Fibroblast of pulmonary artery (primary cell): ENCODE results near the gene CUX1.
"Not testable (repeated sequence)": the region's sequence is repeated elsewhere in the genome, so short reads cannot be mapped to it uniquely, and the experiment has no call there.

Source experiments
- DNase-seq: peaks from one replicate; pipeline ENCODE4 v3.0.0-alpha.2; 2010; ENCODE audit warnings: low read depth
- H3K4me3 ChIP-seq: replicated peaks from 2 replicates; pipeline ENCODE4 v1.5.1; 2011; ENCODE audit warnings: low read depth, mild to moderate bottlenecking, control low read depth, low read length, moderate library complexity
- TF ChIP-seq, protein P1 (sequence below): IDR thresholded peaks from 2 replicates; pipeline ENCODE4 v1.5.1; 2011; ENCODE audit warnings: mild to moderate bottlenecking, control low read depth, low read length, inconsistent platforms; ENCODE audit errors: missing control alignments

CUX1 gene

DNA sequence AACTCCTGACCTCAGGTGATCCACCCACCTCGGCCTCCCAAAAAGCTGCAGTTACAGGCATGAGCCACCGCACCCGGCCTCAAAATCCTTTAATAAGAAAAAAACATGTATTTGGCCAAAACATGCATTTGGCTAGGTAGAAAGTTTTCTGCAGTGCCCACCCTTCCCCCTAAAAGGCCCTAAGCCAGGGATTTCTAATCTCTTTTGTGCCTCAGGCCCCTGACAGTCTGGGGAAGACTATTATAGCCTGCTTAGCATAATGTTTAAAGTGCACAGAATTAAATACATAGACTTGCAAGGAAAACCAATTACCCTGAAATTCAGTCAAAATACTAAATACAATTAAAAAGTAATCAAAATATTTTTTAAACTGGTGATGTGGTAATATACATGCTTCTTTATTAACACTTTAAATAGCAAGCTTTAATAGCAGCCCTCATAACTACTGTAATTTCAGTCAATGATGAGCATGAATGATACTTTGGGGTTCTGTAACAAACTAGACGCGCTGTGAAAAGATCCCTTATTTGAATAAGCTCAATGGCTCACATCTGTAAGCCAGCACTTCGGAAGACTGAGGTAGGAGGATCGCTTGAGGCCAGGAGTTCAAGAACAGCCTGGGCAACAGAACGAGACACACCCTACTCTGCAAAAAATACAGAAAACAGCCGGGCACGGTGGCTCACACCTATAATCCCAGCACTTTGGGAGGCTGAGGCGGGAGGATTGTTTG lies 508.9 kb downstream of the CUX1 start:
- DNase-seq, result no peak
- TF ChIP-seq, protein P1, sequence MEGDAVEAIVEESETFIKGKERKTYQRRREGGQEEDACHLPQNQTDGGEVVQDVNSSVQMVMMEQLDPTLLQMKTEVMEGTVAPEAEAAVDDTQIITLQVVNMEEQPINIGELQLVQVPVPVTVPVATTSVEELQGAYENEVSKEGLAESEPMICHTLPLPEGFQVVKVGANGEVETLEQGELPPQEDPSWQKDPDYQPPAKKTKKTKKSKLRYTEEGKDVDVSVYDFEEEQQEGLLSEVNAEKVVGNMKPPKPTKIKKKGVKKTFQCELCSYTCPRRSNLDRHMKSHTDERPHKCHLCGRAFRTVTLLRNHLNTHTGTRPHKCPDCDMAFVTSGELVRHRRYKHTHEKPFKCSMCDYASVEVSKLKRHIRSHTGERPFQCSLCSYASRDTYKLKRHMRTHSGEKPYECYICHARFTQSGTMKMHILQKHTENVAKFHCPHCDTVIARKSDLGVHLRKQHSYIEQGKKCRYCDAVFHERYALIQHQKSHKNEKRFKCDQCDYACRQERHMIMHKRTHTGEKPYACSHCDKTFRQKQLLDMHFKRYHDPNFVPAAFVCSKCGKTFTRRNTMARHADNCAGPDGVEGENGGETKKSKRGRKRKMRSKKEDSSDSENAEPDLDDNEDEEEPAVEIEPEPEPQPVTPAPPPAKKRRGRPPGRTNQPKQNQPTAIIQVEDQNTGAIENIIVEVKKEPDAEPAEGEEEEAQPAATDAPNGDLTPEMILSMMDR, result no peak
- H3K4me3 ChIP-seq, result no peak overlapping the region

DNA sequence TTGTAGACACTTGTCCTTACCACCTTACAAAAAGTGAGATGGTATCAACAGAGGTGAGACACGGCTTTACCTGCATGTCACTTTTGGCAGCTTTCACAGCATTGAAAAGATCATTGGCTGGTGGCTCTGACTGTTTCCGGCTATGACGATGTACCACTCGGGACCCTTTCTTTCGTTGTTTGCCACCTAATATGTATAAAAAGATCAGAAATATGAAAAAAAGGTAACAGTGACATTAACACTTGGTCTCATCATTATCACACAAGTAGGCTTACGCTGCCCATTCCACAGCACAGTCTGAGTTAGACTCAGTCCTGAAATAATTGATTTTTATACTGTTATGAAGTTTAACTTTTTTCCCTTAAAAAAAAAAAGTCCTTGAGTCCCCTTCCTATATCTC lies 509.8 kb downstream of the CUX1 start:
- not testable (repeated sequence) for DNase-seq, H3K4me3 ChIP-seq

GRCh38 chr7:102328863-102329262 lies 511.4 kb downstream of the CUX1 start:
- not testable (repeated sequence) for DNase-seq

DNA sequence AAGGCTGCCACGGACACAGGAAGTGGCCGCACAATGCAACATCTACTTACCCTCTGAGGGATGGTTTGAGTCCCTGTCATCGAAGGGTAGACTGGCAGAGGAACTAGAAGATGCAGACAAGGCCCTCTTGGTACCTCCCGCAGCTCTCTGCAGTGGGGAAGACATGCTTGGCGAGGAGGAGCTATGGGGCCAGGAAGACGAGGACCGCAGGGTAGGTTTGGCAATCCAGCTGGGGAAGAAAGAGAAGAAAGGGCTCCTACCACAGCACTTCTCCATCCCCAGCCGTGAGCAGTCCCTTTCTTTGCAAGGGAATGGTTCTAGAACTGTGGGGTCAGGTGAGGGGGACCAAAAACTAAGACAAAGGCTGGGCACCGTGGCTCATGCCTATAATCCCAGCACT lies 511.9 kb downstream of the CUX1 start:
- H3K4me3 ChIP-seq, DNase-seq: not testable (repeated sequence)

More at GRCh38 chr7:102328863-102329262, 511.4 kb downstream of the CUX1 start:
- H3K4me3 ChIP-seq, result not testable (repeated sequence)

DNA sequence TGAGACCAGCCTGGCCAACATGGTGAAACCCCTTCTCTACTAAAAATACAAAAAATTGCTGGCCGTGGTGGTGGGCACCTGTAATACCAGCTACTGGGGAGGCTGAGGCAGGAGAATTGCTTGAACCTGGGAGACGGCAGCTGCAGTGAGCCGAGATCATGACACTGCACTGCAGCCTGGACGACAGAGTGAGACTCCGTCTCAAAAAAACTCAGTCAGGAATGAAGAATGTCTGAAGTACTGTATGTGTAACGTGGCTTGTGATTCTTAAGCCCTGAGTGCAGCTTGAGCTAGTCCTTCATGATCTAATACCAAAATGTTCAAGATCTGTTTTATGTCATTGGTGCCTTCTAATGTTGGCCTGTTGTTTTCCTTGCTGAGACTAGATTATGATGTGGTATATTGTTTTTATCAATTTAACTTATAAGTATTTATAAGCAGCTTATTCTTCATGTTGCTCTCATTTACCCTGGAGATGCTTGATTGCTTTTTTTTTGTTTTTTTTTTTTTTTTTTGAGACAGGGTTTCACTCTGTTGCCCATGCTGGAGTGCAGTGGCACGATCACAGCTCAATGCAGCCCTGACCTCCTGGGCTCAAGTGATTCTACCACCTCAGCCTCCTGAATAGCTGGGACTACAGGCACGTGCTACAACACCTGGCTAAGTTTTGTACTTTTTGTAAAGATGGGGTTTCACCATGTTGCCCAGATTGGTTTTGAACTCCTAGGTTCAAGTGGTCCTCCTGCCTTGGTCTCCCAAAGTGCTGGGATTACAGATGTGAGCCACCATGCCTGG lies 513.4 kb downstream of the CUX1 start:
- not testable (repeated sequence) for DNase-seq, H3K4me3 ChIP-seq
